Liver (tissue), 9 donors: ENCODE results near the gene PLXDC2. TPM values are rescaled to one million over a fixed set of nuclear protein-coding genes. Genes with fewer than 3 reads are reported as not detected.

Experiments
- DNase-seq: peaks from one replicate; pipeline ENCODE4 v3.0.0-alpha.2; 2017; ENCODE audit warnings: low spot score
- H3K27ac ChIP-seq, 2 donors: one replicate each; pipeline ENCODE4 v1.7.0; 2013; ENCODE audit warnings: inconsistent platforms in 2 of 2, low read length in 2 of 2, control low read depth in 1 of 2, low read depth in 1 of 2, mild to moderate bottlenecking in 1 of 2
- H3K27me3 ChIP-seq, 4 donors: one replicate each; pipeline versions ENCODE4 v1.6.1 to v1.7.0; 2013; ENCODE audit warnings: low read length in 3 of 4, inconsistent platforms in 1 of 4, mild to moderate bottlenecking in 1 of 4, moderate library complexity in 1 of 4; ENCODE audit not compliant: control insufficient read depth in 4 of 4, insufficient read depth in 4 of 4
- H3K36me3 ChIP-seq, 4 donors: one replicate each; pipeline versions ENCODE4 v1.6.1 to v1.7.0; 2013; ENCODE audit warnings: low read length in 3 of 4, mild to moderate bottlenecking in 3 of 4, low read depth in 1 of 4, moderate library complexity in 1 of 4; ENCODE audit not compliant: control insufficient read depth in 4 of 4, insufficient read depth in 3 of 4
- H3K4me1 ChIP-seq, 4 donors: one replicate each; pipeline versions ENCODE4 v1.6.1 to v1.7.0; 2013; ENCODE audit warnings: low read length in 3 of 4, mild to moderate bottlenecking in 3 of 4, moderate library complexity in 1 of 4; ENCODE audit not compliant: control insufficient read depth in 4 of 4, insufficient read depth in 4 of 4
- H3K4me3 ChIP-seq, 3 donors: one replicate each; pipeline versions ENCODE4 v1.6.1 to v1.7.0; 2013; ENCODE audit warnings: low read length in 3 of 3, control low read depth in 1 of 3, low read depth in 1 of 3, mild to moderate bottlenecking in 1 of 3
- H3K9ac ChIP-seq, 2 donors: one replicate each; pipeline ENCODE4 v1.7.0; 2013; ENCODE audit warnings: low read length in 2 of 2, mild to moderate bottlenecking in 2 of 2, moderate library complexity in 2 of 2, control low read depth in 1 of 2, low read depth in 1 of 2
- H3K9me3 ChIP-seq, 4 donors: one replicate each; pipeline versions ENCODE4 v1.6.1 to v1.7.0; 2013; ENCODE audit warnings: low read length in 3 of 4; ENCODE audit not compliant: control insufficient read depth in 4 of 4
- CTCF ChIP-seq: fragments of 150-350 bp; IDR thresholded peaks from 2 replicates; pipeline ENCODE4 v1.5.1; 2017; ENCODE audit warnings: improper control_type of control experiment, low read depth, low read length; ENCODE audit not compliant: missing input control
- EGR1 ChIP-seq, 2 donors: IDR thresholded peaks; 2 replicates each; pipeline ENCODE4 v1.6.1; 2016 to 2018; ENCODE audit warnings: antibody characterized with exemption in 2 of 2, low read depth in 2 of 2
- GABPA ChIP-seq, 2 donors: IDR thresholded peaks in 1 of 2; conservative IDR thresholded peaks in 1 of 2; 2 replicates each; pipeline ENCODE4 v1.6.1; 2016; ENCODE audit warnings: antibody characterized with exemption in 2 of 2, mild to moderate bottlenecking in 1 of 2, moderate library complexity in 1 of 2
- HNF4A ChIP-seq, 2 donors: conservative IDR thresholded peaks; 2 replicates each; pipeline ENCODE4 v1.6.1; 2016; ENCODE audit warnings: antibody characterized with exemption in 2 of 2, mild to moderate bottlenecking in 2 of 2
- HNF4G ChIP-seq: IDR thresholded peaks from 2 replicates; pipeline ENCODE4 v1.6.1; 2016; ENCODE audit warnings: antibody characterized with exemption
- JUND ChIP-seq, 2 donors: IDR thresholded peaks; 2 replicates each; pipeline ENCODE4 v1.6.1; 2016; ENCODE audit warnings: antibody characterized with exemption in 2 of 2
- NR2F2 ChIP-seq: IDR thresholded peaks from 2 replicates; pipeline ENCODE4 v1.6.1; 2016; ENCODE audit warnings: antibody characterized with exemption
- RAD21 ChIP-seq, 2 donors: IDR thresholded peaks; 2 replicates each; pipeline ENCODE4 v1.6.1; 2016; ENCODE audit warnings: antibody characterized with exemption in 2 of 2, mild to moderate bottlenecking in 2 of 2
- SP1 ChIP-seq: IDR thresholded peaks from 2 replicates; pipeline ENCODE4 v1.6.1; 2018; ENCODE audit warnings: antibody characterized with exemption, mild to moderate bottlenecking
- TAF1 ChIP-seq: conservative IDR thresholded peaks from 2 replicates; pipeline ENCODE4 v1.6.1; 2016; ENCODE audit warnings: antibody characterized with exemption, mild to moderate bottlenecking
- YY1 ChIP-seq: IDR thresholded peaks from 2 replicates; pipeline ENCODE4 v1.6.1; 2016; ENCODE audit warnings: antibody characterized with exemption, mild to moderate bottlenecking
- WGBS: extraction: QIAGEN DNeasy Blood & Tissue Kit; methylation state at CpG from one replicate; pipeline ENCODE4 v1.1.7; 2013; 5-methylcytosine and 5-hydroxymethylcytosine counted together
- polyA plus RNA-seq, 2 donors: library from polyadenylated mRNA; stranded (reverse) in 1 of 2; unstranded in 1 of 2; fragments of 200-250 nt in 1 of 2; fragments of >200 nt in 1 of 2; fragmentation: Nextera tagmentation in 1 of 2; extraction: Ambion mirVana in 1 of 2; gene quantifications; one replicate each; pipeline versions ENCODE4 v1.2.1 to v1.2.3, GENCODE V29; 2013 to 2015
- total RNA-seq, 2 donors: library from RNA; depleted of rRNA; stranded (reverse); fragments of >200 nt; gene quantifications; one replicate each; pipeline ENCODE4 v1.2.3, GENCODE V29; 2014
- TF ChIP-seq, protein P1 (sequence below): IDR thresholded peaks from 2 replicates; pipeline ENCODE4 v1.6.1; 2016; ENCODE audit warnings: antibody characterized with exemption
- TF ChIP-seq, protein P2 (sequence below): IDR thresholded peaks from 2 replicates; pipeline ENCODE4 v1.6.1; 2016; ENCODE audit warnings: antibody characterized with exemption
- TF ChIP-seq, protein P3 (sequence below): IDR thresholded peaks from 2 replicates; pipeline ENCODE4 v1.6.1; 2016; ENCODE audit warnings: antibody characterized with exemption, mild to moderate bottlenecking
- donor health status: healthy.
- donor health status: healthy.
- donor health status: healthy.
- donor health status: healthy.
- donor health status: healthy.

Gene PLXDC2
- total and polyA plus RNA-seq, 4 donors = 1.4 to 5.1 (median 2.4) TPM

DNA sequence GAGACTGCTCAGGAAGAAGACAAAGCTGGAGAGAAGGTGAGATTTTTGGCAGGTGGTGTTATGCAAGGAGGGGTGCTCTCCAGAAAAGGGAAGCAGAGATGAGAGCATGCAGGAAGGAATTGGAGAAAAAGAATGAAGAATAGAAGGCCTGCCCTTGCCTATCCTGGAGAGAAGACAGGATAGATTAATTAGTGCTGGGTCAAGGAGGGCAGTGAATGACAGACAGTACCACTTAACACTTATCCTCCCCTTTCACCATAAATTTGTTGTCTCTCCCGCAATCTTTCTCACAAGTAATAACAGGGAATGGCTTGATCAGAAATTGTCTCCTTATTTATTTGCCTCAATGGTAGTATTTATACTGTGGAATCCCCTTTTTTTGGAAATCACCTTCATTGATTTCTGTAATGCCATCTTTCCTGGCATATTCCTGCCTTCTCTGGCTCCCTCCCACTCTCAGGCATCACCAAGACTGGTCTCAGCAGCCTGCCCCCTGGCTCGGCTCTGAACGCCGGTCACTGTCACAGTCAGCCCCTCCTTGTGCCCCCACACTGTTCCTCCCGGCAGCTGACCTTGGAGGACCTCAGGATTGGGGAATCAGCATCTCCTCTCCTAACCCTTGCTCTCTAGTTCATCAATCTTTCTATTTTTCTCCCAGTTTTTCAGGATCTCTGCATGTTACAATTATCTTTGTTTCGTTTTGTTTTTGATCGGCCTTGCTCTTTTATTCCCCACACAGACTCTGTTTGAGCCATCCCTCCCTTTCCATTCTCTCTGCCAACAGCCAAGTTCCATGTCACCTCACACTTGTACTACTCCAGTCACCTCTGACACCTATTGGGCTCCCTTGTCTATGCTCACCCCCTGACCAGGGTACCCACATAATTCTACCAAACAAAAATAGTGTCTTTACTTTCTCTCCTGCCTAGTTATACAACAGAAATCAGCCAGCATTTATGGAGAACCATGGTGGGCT lies 294.2 kb downstream of the PLXDC2 start:
- Histone ChIP-seq H3K9me3 (no peaks in the 10 kb centered on the region), H3K36me3 (no peaks in the 10 kb centered on the region), H3K27me3 (no peaks in the 10 kb centered on the region), H3K27ac (no peak overlapping the region), H3K4me1 (peaks cover 0 to 9% (median under 1%) of the 10 kb centered on the region in 4 donors), H3K9ac (no peak overlapping the region), H3K4me3 (no peak overlapping the region)
- 73% methylated on average over 7 of the region's 7 CpGs for WGBS
- TF ChIP-seq TAF1 (no peak), YY1 (no peak), JUND (IDR thresholded peaks at IDR 0.05) (no peak), GABPA (IDR thresholded peaks at IDR 0.05 in 1 of 2, conservative IDR thresholded peaks at IDR 0.05 in 1 of 2) (no peak), SP1 (no peak), HNF4A (conservative IDR thresholded peaks at IDR 0.05) (no peak), NR2F2 (no peak), EGR1 (IDR thresholded peaks at IDR 0.05; ENCODE audit: low read depth in 2 of 2) (no peak)
- TF ChIP-seq, protein P1, sequence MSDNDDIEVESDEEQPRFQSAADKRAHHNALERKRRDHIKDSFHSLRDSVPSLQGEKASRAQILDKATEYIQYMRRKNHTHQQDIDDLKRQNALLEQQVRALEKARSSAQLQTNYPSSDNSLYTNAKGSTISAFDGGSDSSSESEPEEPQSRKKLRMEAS = no peak
- TF ChIP-seq, protein P2, sequence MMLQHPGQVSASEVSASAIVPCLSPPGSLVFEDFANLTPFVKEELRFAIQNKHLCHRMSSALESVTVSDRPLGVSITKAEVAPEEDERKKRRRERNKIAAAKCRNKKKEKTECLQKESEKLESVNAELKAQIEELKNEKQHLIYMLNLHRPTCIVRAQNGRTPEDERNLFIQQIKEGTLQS = no peak
- DNase-seq = no peak

DNA sequence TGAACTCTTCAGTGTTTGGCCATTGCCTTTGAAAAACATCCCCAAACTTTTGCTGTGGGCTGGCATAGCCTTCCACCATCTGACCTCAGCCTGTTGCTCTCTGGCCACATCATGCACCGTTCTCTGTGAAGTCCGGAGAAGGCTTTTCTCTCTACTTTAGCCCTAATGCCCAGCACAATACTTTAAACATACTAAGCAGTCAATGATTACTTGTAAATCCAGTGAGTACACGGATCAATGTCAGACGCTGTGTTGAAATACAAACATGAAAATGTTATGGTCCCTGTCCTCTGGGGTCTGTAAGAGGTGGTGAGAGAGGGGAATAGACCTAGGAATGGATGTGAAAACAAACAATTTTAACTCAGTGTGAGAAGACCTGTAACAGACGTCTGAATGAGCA lies 297.9 kb downstream of the PLXDC2 start:
- DNase-seq = no peak
- Histone ChIP-seq H3K9me3 (no peaks in the 10 kb centered on the region), H3K36me3 (no peaks in the 10 kb centered on the region), H3K27ac (no peak overlapping the region), H3K27me3 (no peaks in the 10 kb centered on the region), H3K9ac (no peak overlapping the region), H3K4me1 (peaks cover 0 to 9% (median 0%) of the 10 kb centered on the region in 4 donors), H3K4me3 (no peak overlapping the region)
- WGBS = 44% methylated on average over 5 of the region's 5 CpGs
- TF ChIP-seq TAF1 (no peak), NR2F2 (no peak), SP1 (no peak)

DNA sequence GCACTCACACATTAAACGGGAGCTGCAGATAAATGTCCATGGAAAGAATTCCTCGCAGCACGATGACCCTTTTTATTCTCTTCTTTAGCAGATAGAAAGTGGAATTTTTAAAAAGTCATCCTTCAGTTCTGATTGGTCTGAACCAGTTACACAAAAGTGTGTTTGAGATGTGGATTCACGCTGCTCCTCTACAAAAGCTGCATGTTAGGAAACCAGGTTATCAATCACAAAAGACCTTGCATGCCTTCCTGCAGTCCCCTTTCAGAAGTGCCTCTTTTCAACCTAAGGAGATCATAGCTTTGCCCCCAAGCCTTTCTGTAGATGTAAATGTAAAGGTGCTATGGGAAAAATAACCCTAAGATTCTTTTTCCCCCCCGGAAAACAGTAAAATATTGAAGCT lies 299.7 kb downstream of the PLXDC2 start:
- no peak overlapping the region for H3K27ac ChIP-seq
- 92% methylated on average over 5 of the region's 5 CpGs for WGBS
- peaks cover 0 to 9% (median 0%) of the 10 kb centered on the region in 4 donors for H3K4me1 ChIP-seq
- no peak overlapping the region for H3K9ac ChIP-seq
- H3K4me3 ChIP-seq = no peak overlapping the region
- TF ChIP-seq TAF1 (no peak), JUND (IDR thresholded peaks at IDR 0.05) (no peak)
- H3K27me3 ChIP-seq = no peaks in the 10 kb centered on the region
- no peaks in the 10 kb centered on the region for H3K36me3 ChIP-seq
- DNase-seq = no peak
- H3K9me3 ChIP-seq = no peaks in the 10 kb centered on the region

GRCh38 chr10:20117471-20117870 lies 301.2 kb downstream of the PLXDC2 start:
- WGBS = 98% methylated on average over 2 of the region's 2 CpGs
- Histone ChIP-seq H3K36me3 (no peaks in the 10 kb centered on the region), H3K27me3 (no peaks in the 10 kb centered on the region)
- TF ChIP-seq TAF1 = no peak
- TF ChIP-seq EGR1 (IDR thresholded peaks at IDR 0.05; ENCODE audit: low read depth in 2 of 2) = no peak
- TF ChIP-seq RAD21 (IDR thresholded peaks at IDR 0.05) = no peak
- TF ChIP-seq CTCF = no peak
- TF ChIP-seq, protein P1 = no peak
- TF ChIP-seq HNF4A (conservative IDR thresholded peaks at IDR 0.05) = no peak
- no peak for TF ChIP-seq HNF4G
- TF ChIP-seq, protein P3, sequence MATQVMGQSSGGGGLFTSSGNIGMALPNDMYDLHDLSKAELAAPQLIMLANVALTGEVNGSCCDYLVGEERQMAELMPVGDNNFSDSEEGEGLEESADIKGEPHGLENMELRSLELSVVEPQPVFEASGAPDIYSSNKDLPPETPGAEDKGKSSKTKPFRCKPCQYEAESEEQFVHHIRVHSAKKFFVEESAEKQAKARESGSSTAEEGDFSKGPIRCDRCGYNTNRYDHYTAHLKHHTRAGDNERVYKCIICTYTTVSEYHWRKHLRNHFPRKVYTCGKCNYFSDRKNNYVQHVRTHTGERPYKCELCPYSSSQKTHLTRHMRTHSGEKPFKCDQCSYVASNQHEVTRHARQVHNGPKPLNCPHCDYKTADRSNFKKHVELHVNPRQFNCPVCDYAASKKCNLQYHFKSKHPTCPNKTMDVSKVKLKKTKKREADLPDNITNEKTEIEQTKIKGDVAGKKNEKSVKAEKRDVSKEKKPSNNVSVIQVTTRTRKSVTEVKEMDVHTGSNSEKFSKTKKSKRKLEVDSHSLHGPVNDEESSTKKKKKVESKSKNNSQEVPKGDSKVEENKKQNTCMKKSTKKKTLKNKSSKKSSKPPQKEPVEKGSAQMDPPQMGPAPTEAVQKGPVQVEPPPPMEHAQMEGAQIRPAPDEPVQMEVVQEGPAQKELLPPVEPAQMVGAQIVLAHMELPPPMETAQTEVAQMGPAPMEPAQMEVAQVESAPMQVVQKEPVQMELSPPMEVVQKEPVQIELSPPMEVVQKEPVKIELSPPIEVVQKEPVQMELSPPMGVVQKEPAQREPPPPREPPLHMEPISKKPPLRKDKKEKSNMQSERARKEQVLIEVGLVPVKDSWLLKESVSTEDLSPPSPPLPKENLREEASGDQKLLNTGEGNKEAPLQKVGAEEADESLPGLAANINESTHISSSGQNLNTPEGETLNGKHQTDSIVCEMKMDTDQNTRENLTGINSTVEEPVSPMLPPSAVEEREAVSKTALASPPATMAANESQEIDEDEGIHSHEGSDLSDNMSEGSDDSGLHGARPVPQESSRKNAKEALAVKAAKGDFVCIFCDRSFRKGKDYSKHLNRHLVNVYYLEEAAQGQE = no peak
- TF ChIP-seq, protein P2 = no peak
- TF ChIP-seq YY1 = no peak
- TF ChIP-seq JUND (IDR thresholded peaks at IDR 0.05) = no peak
- TF ChIP-seq SP1 = no peak

More at GRCh38 chr10:20117471-20117870, 301.2 kb downstream of the PLXDC2 start:
- H3K27ac ChIP-seq = no peak overlapping the region
- DNase-seq = no peak
- H3K9ac ChIP-seq = no peak overlapping the region
- peaks cover 0 to 9% (median 0%) of the 10 kb centered on the region in 4 donors for H3K4me1 ChIP-seq
- H3K9me3 ChIP-seq = no peaks in the 10 kb centered on the region
- H3K4me3 ChIP-seq = no peak overlapping the region
